ENCODE data around the gene ABCC9.

ABCC9 gene

GRCh38 chr12:21911832-21912231 is 29.4 kb downstream of the ABCC9 start:
- TF ChIP-seq RAD21 (IDR thresholded peaks at IDR 0.05; ENCODE audit: low read depth) (no peak), NFIC (IDR thresholded peaks at IDR 0.05) (no peak), YY1 (IDR thresholded peaks at IDR 0.05; ENCODE audit: low read depth) (no peak), FOXM1 (IDR thresholded peaks at IDR 0.05; ENCODE audit: borderline replicate concordance, low read depth) (no peak), ZBTB7A (IDR thresholded peaks at IDR 0.05; ENCODE audit: low read depth) (no peak), CREB1 (IDR thresholded peaks at IDR 0.05; ENCODE audit: low read depth) (no peak), REST (IDR thresholded peaks at IDR 0.05; ENCODE audit: low read depth) (no peak), EGR1 (IDR thresholded peaks at IDR 0.05) (no peak)

GRCh38 chr12:21910657-21911056 is 30.6 kb downstream of the ABCC9 start:
- TF ChIP-seq ZBTB7A (IDR thresholded peaks at IDR 0.05; ENCODE audit: low read depth) (no peak), NFIC (IDR thresholded peaks at IDR 0.05) (no peak), YY1 (IDR thresholded peaks at IDR 0.05; ENCODE audit: low read depth) (no peak), MAX (IDR thresholded peaks at IDR 0.05) (no peak), RAD21 (IDR thresholded peaks at IDR 0.05; ENCODE audit: low read depth) (no peak)

- TF ChIP-seq RAD21 (IDR thresholded peaks at IDR 0.05; ENCODE audit: low read depth) (no peak), TAF1 (IDR thresholded peaks at IDR 0.05; ENCODE audit: low read depth) (no peak), TEAD4 (IDR thresholded peaks at IDR 0.05) (no peak), FOXM1 (IDR thresholded peaks at IDR 0.05; ENCODE audit: borderline replicate concordance, low read depth) (no peak), EGR1 (IDR thresholded peaks at IDR 0.05) (no peak), USF1 (IDR thresholded peaks at IDR 0.05) (no peak), YY1 (IDR thresholded peaks at IDR 0.05; ENCODE audit: low read depth) (no peak), EP300 (IDR thresholded peaks at IDR 0.05; ENCODE audit: borderline replicate concordance) (no peak), NFIC (IDR thresholded peaks at IDR 0.05) (no peak), CREB1 (IDR thresholded peaks at IDR 0.05; ENCODE audit: low read depth) (no peak), REST (IDR thresholded peaks at IDR 0.05; ENCODE audit: low read depth) (no peak)
Observed at GRCh38 chr12:21907948-21908837, 33.0 kb downstream of the ABCC9 start.

GRCh38 chr12:21906919-21907493 is 34.2 kb downstream of the ABCC9 start:
- no peak for TF ChIP-seq CEBPB (IDR thresholded peaks at IDR 0.05)
- TF ChIP-seq USF1 (IDR thresholded peaks at IDR 0.05): no peak
- no peak for TF ChIP-seq MAX (IDR thresholded peaks at IDR 0.05)
- no peak for TF ChIP-seq TEAD4 (IDR thresholded peaks at IDR 0.05)
- no peak for TF ChIP-seq ZBTB7A (IDR thresholded peaks at IDR 0.05; ENCODE audit: low read depth)
- TF ChIP-seq REST (IDR thresholded peaks at IDR 0.05; ENCODE audit: low read depth): no peak
- TF ChIP-seq EP300 (IDR thresholded peaks at IDR 0.05; ENCODE audit: borderline replicate concordance): no peak

All from Ishikawa (cell line).